K562 (cell line): ENCODE results near the gene HES4. TPM values are rescaled to one million over a fixed set of nuclear protein-coding genes. Genes with fewer than 3 reads are reported as not detected.
"Not testable (repeated sequence)": the region's sequence is repeated elsewhere in the genome, so short reads cannot be mapped to it uniquely, and the experiment has no call there.

Experiments
- ATAC-seq: fragments of 200-7000 bp; cut with Tn5 transposase; 3 replicates; pipeline ENCODE4 v1.9.1; 2020; ENCODE audit warnings: moderate library complexity
- BruUV-seq: library from RNA; stranded (reverse); fragments of 400-500 nt; replicated peaks from 2 replicates; lab custom pipeline; 2021; lab: Mats Ljungman, UMichigan
- CTCF ChIA-PET: fragments of 300-600 bp; formaldehyde crosslinking; extraction: SDS; loops from one replicate; lab custom pipeline; 2021; ENCODE audit warnings: low intra/inter-chr PET ratio; lab: Yijun Ruan, JAX
- POLR2A ChIA-PET: fragments of 300-600, 350-650 bp; sonication (Branson Sonifier 250); formaldehyde crosslinking; extraction: SDS; loops from one replicate; lab custom pipeline; 2021; ENCODE audit warnings: antibody characterized with exemption, inconsistent platforms; lab: Yijun Ruan, JAX
- DNase-seq, 4 experiments: peaks; one replicate each; pipeline versions ENCODE4 v3.0.0 to v3.0.0-alpha.2; 2011 to 2018; ENCODE audit warnings: low spot score in 3 of 4, mixed read lengths in 3 of 4; ENCODE audit errors: extremely low read depth in 1 of 4
- FAIRE-seq: peaks from 2 replicates; lab custom pipeline; 2011; peaks lifted over from hg19 to GRCh38; lab: Jason Lieb, UNC
- H2AFZ ChIP-seq: 2 replicates; pipeline ENCODE4 v1.6.0; 2011; ENCODE audit warnings: low read depth, low read length, control low read depth, inconsistent platforms
- H3K27ac ChIP-seq: fragments of 200-600 bp; 3 replicates; pipeline ENCODE4 v1.8.0; 2011; ENCODE audit warnings: low read depth, mild to moderate bottlenecking, control low read depth, inconsistent platforms, low read length, moderate library complexity, mixed read lengths; ENCODE audit errors: extremely low read depth
- H3K27me3 ChIP-seq, 2 experiments: fragments of 300-600 bp in 1 of 2; 2 replicates in 1 of 2; 3 replicates in 1 of 2; pipeline versions ENCODE4 v1.6.0 to v1.8.0; 2011; ENCODE audit warnings: inconsistent platforms in 2 of 2, low read length in 2 of 2, mild to moderate bottlenecking in 1 of 2, mixed read lengths in 1 of 2, moderate library complexity in 1 of 2; ENCODE audit not compliant: control insufficient read depth in 2 of 2, insufficient read depth in 2 of 2
- H3K36me3 ChIP-seq: fragments of 300-600 bp; 3 replicates; pipeline ENCODE4 v1.8.0; 2011; ENCODE audit warnings: mild to moderate bottlenecking, low read length, inconsistent platforms; ENCODE audit not compliant: control insufficient read depth, insufficient read depth
- H3K4me1 ChIP-seq, 2 experiments: fragments of 200-600 bp in 1 of 2; replicated peaks in 1 of 2; 2 replicates in 1 of 2; 3 replicates in 1 of 2; pipeline versions ENCODE4 v1.5.1 to v1.8.0; 2011; ENCODE audit warnings: inconsistent platforms in 2 of 2, low read length in 2 of 2, mild to moderate bottlenecking in 1 of 2, mixed read lengths in 1 of 2, moderate library complexity in 1 of 2; ENCODE audit not compliant: control insufficient read depth in 2 of 2, insufficient read depth in 2 of 2
- H3K4me2 ChIP-seq: 2 replicates; pipeline ENCODE4 v1.6.1; 2011; ENCODE audit warnings: low read length, control low read depth, inconsistent platforms, mixed read lengths; ENCODE audit not compliant: insufficient read depth
- H3K4me3 ChIP-seq: fragments of 200-600 bp; sonication (generic), shearing (Covaris generic); 2 replicates; pipeline ENCODE4 v1.5.1; 2016; ENCODE audit warnings: control low read depth, inconsistent platforms
- H3K79me2 ChIP-seq: fragments of 200-600 bp; 3 replicates; pipeline ENCODE4 v1.8.0; 2011; ENCODE audit warnings: low read length, inconsistent platforms; ENCODE audit not compliant: control insufficient read depth, insufficient read depth
- H3K9ac ChIP-seq, 2 experiments: 2 replicates each; pipeline versions ENCODE4 v1.6.0 to v1.6.1; 2011; ENCODE audit warnings: low read depth in 2 of 2, low read length in 2 of 2, control low read depth in 1 of 2, inconsistent platforms in 1 of 2, mild to moderate bottlenecking in 1 of 2, mixed read lengths in 1 of 2; ENCODE audit not compliant: insufficient read depth in 1 of 2
- H3K9me1 ChIP-seq: one replicate; pipeline ENCODE4 v1.6.0; 2011; ENCODE audit warnings: inconsistent platforms, mild to moderate bottlenecking, low read length, moderate library complexity; ENCODE audit not compliant: control insufficient read depth, insufficient read depth
- H3K9me3 ChIP-seq: replicated peaks from 2 replicates; pipeline ENCODE4 v1.5.1; 2011; ENCODE audit warnings: low read depth, low read length, inconsistent platforms; ENCODE audit not compliant: control insufficient read depth, insufficient read depth
- H4K20me1 ChIP-seq: replicated peaks from 2 replicates; pipeline ENCODE4 v1.6.1; 2011; ENCODE audit warnings: low read length, inconsistent platforms, mixed read lengths; ENCODE audit not compliant: control insufficient read depth, insufficient read depth
- NFYB ChIP-seq: IDR thresholded peaks from 2 replicates; pipeline ENCODE4 v1.6.1; 2011; ENCODE audit warnings: mild to moderate bottlenecking, moderate library complexity; ENCODE audit not compliant: insufficient read length; ENCODE audit errors: extremely low read depth
- WGBS: fragments of 100-300 bp; shearing (Covaris generic); methylation state at CpG from one replicate; pipeline ENCODE4 v1.1.6; 2016; ENCODE audit warnings: low coverage, mixed read lengths; ENCODE audit not compliant: insufficient coverage; ENCODE audit errors: missing lambda C conversion rate; 5-methylcytosine and 5-hydroxymethylcytosine counted together
- in situ Hi-C: fragments of 300-500 bp; cut with MboI; formaldehyde crosslinking; loops from 4 replicates; pipeline ENCODE4 v1.15.0; 2018; ENCODE audit warnings: inconsistent platforms, mixed read lengths
- intact Hi-C: fragments of 100-400 bp; cut with micrococcal nuclease; formaldehyde crosslinking; loops from 2 replicates; pipeline ENCODE4 v1.14.2; 2022
- polyA plus RNA-seq, 8 experiments: library from polyadenylated mRNA; depleted of rRNA in 4 of 8; stranded (reverse) in 5 of 8; unstranded in 3 of 8; fragments of >200 nt; fragmentation: Nextera tagmentation in 2 of 8; fragmentation: Illumina TruSeq in 1 of 8; extraction: Ambion mirVana in 2 of 8; extraction: Trizol in 1 of 8; gene quantifications; 2 replicates each; pipeline versions ENCODE4 v1.2.1 to v1.2.3, GENCODE V29; 2011 to 2014; ENCODE audit warnings: inconsistent platforms in 1 of 8, missing spikeins in 1 of 8
- total RNA-seq, 7 experiments: library from RNA; depleted of rRNA in 6 of 7; stranded (reverse); fragments of >200 nt in 6 of 7; fragmentation: Illumina TruSeq in 2 of 7; extraction: Trizol in 2 of 7; gene quantifications; 2 replicates each; pipeline versions ENCODE4 v1.2.1 to v1.2.3, GENCODE V29; 2011 to 2021; ENCODE audit warnings: low replicate concordance in 1 of 7

The HES4 gene
- total and polyA plus RNA-seq, 9 of the 15 experiments (the other 6 are each of a cell fraction or from before 2014, with no cell fraction given), result 0.21 to 43.7 (median 5.3) TPM; not detected in 2

DNA sequence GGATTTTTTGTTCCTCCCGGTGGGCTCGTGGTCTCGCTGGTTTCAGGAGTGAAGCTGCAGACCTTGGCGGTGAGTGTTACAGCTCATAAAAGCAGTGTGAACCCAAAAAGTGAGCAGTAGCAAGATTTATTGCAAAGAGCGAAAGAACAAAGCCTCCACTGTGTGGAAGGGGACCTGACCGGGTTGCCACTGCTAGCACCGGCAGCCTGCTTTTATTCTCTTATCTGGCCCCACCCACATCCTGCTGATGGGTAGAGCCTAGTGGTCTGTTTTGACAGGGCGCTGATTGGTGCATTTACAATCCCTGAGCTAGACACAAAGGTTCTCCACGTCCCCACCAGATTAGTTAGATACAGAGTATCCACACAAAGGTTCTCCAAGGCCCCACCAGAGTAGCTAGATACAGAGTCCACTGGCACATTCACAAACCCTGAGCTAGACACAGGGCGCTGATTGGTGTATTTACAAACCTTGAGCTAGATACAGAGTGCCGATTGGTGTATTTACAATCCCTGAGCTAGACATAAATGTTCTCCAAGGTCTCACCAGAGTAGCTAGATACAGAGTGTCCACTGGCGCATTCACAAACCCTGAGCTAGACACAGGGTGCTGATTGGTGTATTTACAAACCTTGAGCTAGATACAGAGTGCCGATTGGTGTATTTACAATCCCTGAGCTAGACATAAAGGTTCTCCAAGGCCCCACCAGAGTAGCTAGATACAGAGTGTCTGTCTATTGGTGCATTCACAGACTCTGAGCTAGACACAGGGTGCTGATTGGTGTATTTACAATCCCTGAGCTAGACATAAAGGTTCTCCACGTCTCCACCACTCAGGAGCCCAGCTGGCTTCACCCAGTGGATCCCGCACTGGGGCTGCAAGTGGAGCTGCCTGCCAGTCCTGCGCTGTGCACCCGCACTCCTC lies 17.8 kb upstream of the HES4 start:
- TF ChIP-seq NFYB, result peak; percentile 50
- H3K9me1 ChIP-seq, FAIRE-seq, H3K9ac ChIP-seq, in situ Hi-C loops, intact Hi-C loops, H4K20me1 ChIP-seq, DNase-seq, BruUV-seq, ATAC-seq, H3K4me2 ChIP-seq, H3K27ac ChIP-seq, H3K27me3 ChIP-seq, H3K9me3 ChIP-seq, H2AFZ ChIP-seq, CTCF ChIA-PET, H3K4me3 ChIP-seq: not testable (repeated sequence)
- H3K4me1 ChIP-seq, result peaks cover 25 to 64% of the 10 kb centered on the region in 2 experiments
- POLR2A ChIA-PET, result interaction anchor here (1.1 kb wide), 1 partner anchor 10 kb away, joined by 5 read pairs; no protein-coding TSS in a partner anchor
- H3K79me2 ChIP-seq, result peaks cover 22% of the 10 kb centered on the region
- WGBS, result 73% methylated on average over 17 of the region's 17 CpGs
- peaks cover 12% of the 10 kb centered on the region; the same call in 1 of the 3 replicates for H3K36me3 ChIP-seq
